Astrocyte of the spinal cord (primary cell): ENCODE data around the gene HS1BP3.

ENCODE experiments used
- DNase-seq: peaks from one replicate; pipeline ENCODE4 v3.0.0; 2011; ENCODE audit warnings: low read depth, low spot score
- H3K4me3 ChIP-seq: 2 replicates; pipeline ENCODE4 v1.5.1; 2011; ENCODE audit warnings: low read depth, mild to moderate bottlenecking, low read length, moderate library complexity
- in situ Hi-C: cut with HindIII; loops from 2 replicates; pipeline ENCODE4 v1.10.0; 2017; ENCODE audit warnings: low sequenced_read_pairs
- TF ChIP-seq, protein P1 (sequence below): IDR thresholded peaks from 2 replicates; pipeline ENCODE4 v1.5.1; 2012; ENCODE audit warnings: low read depth, mild to moderate bottlenecking, low read length, inconsistent platforms

HS1BP3 gene

DNA sequence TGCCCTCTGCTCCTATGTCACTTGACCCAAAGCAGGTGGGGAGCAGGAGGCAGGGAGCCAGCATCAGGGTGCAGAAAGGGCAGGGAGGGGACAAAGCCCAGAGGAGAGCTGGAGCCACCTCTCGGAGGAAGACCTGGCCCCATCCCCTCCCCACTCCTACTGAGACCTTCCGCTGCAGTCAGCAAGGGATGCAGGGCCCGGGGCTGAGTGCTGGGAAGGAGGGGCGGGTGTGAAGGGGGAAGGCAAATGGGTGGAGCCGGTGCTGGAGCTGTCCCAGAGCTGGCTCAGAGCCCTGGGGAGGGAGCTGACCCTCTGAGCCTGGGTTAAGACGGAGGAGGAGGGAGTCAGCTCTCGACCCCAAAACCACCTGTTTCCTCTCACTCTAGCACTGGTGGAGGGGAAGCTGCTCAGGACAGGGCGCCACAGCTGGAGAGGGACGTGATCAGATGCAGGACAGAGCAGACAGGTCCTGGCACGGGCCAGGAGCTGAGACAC is 33.8 kb downstream of the HS1BP3 start:
- TF ChIP-seq, protein P1, sequence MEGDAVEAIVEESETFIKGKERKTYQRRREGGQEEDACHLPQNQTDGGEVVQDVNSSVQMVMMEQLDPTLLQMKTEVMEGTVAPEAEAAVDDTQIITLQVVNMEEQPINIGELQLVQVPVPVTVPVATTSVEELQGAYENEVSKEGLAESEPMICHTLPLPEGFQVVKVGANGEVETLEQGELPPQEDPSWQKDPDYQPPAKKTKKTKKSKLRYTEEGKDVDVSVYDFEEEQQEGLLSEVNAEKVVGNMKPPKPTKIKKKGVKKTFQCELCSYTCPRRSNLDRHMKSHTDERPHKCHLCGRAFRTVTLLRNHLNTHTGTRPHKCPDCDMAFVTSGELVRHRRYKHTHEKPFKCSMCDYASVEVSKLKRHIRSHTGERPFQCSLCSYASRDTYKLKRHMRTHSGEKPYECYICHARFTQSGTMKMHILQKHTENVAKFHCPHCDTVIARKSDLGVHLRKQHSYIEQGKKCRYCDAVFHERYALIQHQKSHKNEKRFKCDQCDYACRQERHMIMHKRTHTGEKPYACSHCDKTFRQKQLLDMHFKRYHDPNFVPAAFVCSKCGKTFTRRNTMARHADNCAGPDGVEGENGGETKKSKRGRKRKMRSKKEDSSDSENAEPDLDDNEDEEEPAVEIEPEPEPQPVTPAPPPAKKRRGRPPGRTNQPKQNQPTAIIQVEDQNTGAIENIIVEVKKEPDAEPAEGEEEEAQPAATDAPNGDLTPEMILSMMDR = no peak
- DNase-seq = no peak
- no peak overlapping the region for H3K4me3 ChIP-seq
- in situ Hi-C loops = no loop called here

DNA sequence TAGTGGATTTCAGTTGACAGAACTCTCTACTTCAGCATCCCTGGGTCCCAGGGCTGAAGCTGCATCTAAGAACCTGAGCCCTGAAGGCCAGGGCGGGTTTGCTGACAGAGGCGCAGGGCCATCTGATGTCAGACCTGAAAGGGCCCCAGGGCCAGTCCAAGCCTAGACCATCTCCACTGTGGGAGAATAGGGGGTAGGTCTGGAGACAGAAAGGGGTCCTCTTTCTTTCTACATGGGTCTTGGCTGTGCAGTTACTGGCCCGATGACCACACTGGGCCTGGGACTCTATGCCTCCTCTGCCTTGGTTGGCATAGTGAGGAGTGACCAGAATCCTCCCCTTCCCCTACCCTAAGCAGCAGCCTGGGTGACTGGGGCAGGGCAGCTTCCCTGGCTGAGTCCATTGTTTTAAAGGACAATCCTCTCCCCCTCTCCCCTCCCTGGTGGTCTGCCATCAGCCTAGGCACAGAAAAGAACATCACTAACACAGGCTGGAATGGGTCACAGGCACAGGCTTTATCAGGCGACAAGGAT is 34.5 kb downstream of the HS1BP3 start:
- in situ Hi-C loops = no loop called here
- no peak for DNase-seq
- TF ChIP-seq, protein P1 = no peak
- H3K4me3 ChIP-seq = no peak overlapping the region

DNA sequence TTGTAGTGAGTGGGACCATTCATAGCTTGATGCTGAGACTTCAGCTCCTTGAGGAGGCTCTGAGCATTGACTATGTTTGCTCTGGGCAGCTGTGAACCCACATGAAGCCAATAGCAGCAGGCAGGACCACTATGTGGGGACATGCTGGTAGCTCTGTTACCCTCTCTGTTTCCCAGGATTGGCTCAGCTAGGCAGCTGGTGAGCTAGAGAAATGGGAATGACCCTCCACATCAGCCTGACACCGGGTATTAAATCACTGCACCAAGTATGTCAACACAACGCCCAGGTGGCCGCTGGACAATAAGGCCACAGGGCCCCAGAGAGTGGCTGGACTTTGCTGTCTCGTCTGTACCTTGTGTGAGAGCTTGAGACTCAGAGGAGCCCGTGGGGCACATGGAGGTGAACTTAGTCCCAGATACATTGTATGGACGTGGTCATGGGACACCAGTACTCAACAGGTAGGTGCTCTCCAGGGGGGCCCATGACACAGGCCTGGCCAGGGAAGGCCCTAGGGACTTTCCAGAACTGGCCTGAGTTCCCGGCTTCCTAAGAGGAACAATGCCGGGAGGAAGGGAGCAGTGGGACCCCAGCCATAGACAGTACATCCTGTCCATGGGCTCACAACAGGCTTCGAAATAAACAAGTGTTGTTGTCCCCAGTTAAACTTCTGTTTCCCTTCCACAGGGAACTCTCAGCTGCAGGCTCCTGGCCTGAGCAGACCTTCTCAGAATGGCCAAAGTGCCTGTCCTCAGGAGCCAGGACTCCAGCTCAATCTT is 35.2 kb downstream of the HS1BP3 start:
- in situ Hi-C loops = no loop called here

DNA sequence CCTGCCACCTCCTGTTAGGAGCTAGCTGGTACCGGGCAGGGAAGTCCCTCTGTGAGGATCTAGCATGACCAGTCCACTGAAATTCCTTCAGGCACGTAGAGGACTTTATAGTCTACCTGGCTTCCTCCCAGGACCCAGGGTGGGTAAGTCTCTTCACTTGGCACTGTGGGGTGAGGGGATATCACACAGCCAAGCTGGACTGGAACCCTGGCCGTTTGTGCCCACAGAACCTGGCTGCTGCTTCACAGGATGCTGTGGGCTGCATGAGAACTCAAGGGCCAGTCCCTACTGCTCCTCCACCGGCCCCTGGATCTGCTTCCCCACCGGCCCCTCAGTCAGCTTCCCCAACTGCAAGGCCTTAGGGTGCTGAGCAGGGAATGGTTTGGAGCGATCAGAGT is 35.8 kb downstream of the HS1BP3 start:
- no peak overlapping the region for H3K4me3 ChIP-seq
- in situ Hi-C loops = no loop called here
- TF ChIP-seq, protein P1 = peak; percentile 6
- no peak for DNase-seq

More for the DNA sequence above, 35.2 kb downstream of the HS1BP3 start:
- H3K4me3 ChIP-seq = no peak overlapping the region
- TF ChIP-seq, protein P1 = no peak
- no peak for DNase-seq

DNA sequence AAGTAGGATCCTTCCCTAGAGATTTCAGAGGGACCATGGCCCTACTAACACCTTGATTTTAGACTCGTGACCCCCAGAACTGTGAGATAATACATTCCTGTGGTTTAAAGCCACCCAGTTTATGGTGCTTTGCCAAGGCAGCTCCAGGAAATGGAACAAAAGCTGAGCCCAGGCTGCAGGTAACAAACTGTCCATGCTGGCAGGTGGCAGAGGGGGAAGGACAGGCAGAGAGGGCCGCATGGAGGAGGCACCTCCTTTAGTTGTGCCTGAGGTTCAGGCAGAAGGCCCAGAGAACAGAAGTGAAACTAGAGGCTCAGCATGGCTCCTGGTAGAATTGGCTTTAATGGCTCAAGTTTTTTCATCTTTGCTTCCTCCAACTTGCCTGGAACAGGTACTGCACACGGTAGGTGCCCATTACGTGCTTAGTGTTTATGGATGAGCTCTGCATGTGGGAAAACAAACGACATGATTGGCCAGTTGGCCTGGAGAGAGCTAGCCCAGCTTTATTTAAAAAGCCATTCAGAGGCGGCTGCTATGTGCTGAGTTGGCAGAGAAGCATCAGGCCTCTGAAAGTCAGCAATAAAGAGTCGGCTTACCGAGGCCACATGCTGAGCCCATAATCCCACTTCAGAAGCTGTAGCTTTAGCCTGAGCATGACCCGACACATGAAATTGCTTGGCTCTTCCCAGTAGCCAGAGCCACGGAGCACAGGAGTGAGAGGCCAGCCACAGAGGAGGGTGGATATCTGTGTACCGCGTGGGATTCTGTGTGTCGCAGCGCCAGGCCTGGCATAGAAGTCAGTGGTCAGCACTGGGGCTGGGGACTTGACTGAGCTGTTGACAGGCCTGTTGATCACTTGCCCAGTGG is 36.5 kb downstream of the HS1BP3 start:
- in situ Hi-C loops = no loop called here
- peak; percentile 90 for DNase-seq
- TF ChIP-seq, protein P1 = no peak

More for the DNA sequence above, 36.5 kb downstream of the HS1BP3 start:
- no peak overlapping the region for H3K4me3 ChIP-seq
